H9 (cell line): Measurements from ENCODE around the gene GRK3. TPM values are rescaled to one million over a fixed set of nuclear protein-coding genes. Genes with fewer than 3 reads are reported as not detected.

Experiments
- DNase-seq: peaks from one replicate; pipeline ENCODE4 v3.0.0-alpha.2; 2017
- H2AFZ ChIP-seq: one replicate; pipeline ENCODE4 v1.6.1; 2013; ENCODE audit warnings: mild to moderate bottlenecking, low read length, control low read depth, moderate library complexity
- H2AK5ac ChIP-seq: 2 replicates; pipeline ENCODE4 v1.6.1; 2013; ENCODE audit warnings: low read length, control low read depth, mixed read lengths; ENCODE audit not compliant: insufficient read length
- H2BK120ac ChIP-seq: one replicate; pipeline ENCODE4 v1.6.1; 2013; ENCODE audit warnings: low read depth, mild to moderate bottlenecking, low read length, control low read depth, inconsistent platforms; ENCODE audit not compliant: poor library complexity, severe bottlenecking
- H2BK12ac ChIP-seq: 2 replicates; pipeline ENCODE4 v1.6.1; 2013; ENCODE audit warnings: low read length, control low read depth, mixed read lengths, low read depth; ENCODE audit not compliant: insufficient read length
- H2BK15ac ChIP-seq: 2 replicates; pipeline ENCODE4 v1.6.1; 2013; ENCODE audit warnings: low read depth, low read length, control low read depth
- H2BK20ac ChIP-seq: one replicate; pipeline ENCODE4 v1.6.1; 2013; ENCODE audit warnings: low read depth, mild to moderate bottlenecking, low read length, control low read depth, inconsistent platforms; ENCODE audit not compliant: poor library complexity, severe bottlenecking
- H2BK5ac ChIP-seq: 2 replicates; pipeline ENCODE4 v1.6.1; 2013; ENCODE audit warnings: low read length, control low read depth, mixed read lengths; ENCODE audit not compliant: insufficient read length
- H3K14ac ChIP-seq: 2 replicates; pipeline ENCODE4 v1.6.1; 2013; ENCODE audit warnings: low read length, control low read depth; ENCODE audit not compliant: insufficient read depth
- H3K18ac ChIP-seq: 2 replicates; pipeline ENCODE4 v1.6.1; 2013; ENCODE audit warnings: low read depth, mild to moderate bottlenecking, mixed read lengths, low read length, control low read depth; ENCODE audit not compliant: insufficient read length
- H3K23ac ChIP-seq: 2 replicates; pipeline ENCODE4 v1.6.1; 2013; ENCODE audit warnings: low read length, control low read depth, mixed read lengths, low read depth; ENCODE audit not compliant: insufficient read length
- H3K23me2 ChIP-seq: 2 replicates; pipeline ENCODE4 v1.6.1; 2013; ENCODE audit warnings: low read depth, mild to moderate bottlenecking, mixed read lengths, low read length, control low read depth; ENCODE audit not compliant: insufficient read length, poor library complexity, severe bottlenecking
- H3K27ac ChIP-seq: 2 replicates; pipeline ENCODE4 v1.5.1; 2013; ENCODE audit warnings: low read length, control low read depth, mixed read lengths, low read depth; ENCODE audit not compliant: insufficient read length
- H3K27me3 ChIP-seq: 2 replicates; pipeline ENCODE4 v1.6.1; 2013; ENCODE audit warnings: low read length, control low read depth, inconsistent platforms; ENCODE audit not compliant: insufficient read depth
- H3K4ac ChIP-seq: 2 replicates; pipeline ENCODE4 v1.6.1; 2013; ENCODE audit warnings: low read depth, mild to moderate bottlenecking, control low read depth, inconsistent platforms, low read length, moderate library complexity
- H3K4me1 ChIP-seq: 2 replicates; pipeline ENCODE4 v1.6.1; 2013; ENCODE audit warnings: low read length, control low read depth, inconsistent platforms; ENCODE audit not compliant: insufficient read depth
- H3K4me2 ChIP-seq: 2 replicates; pipeline ENCODE4 v1.6.1; 2013; ENCODE audit warnings: low read length, control low read depth, mixed read lengths; ENCODE audit not compliant: insufficient read length, insufficient read depth
- H3K56ac ChIP-seq: 2 replicates; pipeline ENCODE4 v1.6.1; 2013; ENCODE audit warnings: low read depth, mild to moderate bottlenecking, mixed read lengths, low read length, control low read depth; ENCODE audit not compliant: insufficient read length
- H3K79me1 ChIP-seq: 2 replicates; pipeline ENCODE4 v1.6.1; 2013; ENCODE audit warnings: low read depth, mild to moderate bottlenecking, moderate library complexity, low read length, control low read depth, inconsistent platforms; ENCODE audit not compliant: insufficient read depth, poor library complexity, severe bottlenecking
- H3K79me2 ChIP-seq: 2 replicates; pipeline ENCODE4 v1.6.1; 2013; ENCODE audit warnings: low read length, control low read depth, inconsistent platforms; ENCODE audit not compliant: insufficient read depth
- H3K9ac ChIP-seq: 2 replicates; pipeline ENCODE4 v1.6.1; 2013; ENCODE audit warnings: low read length, control low read depth, mixed read lengths; ENCODE audit not compliant: insufficient read length; ENCODE audit errors: extremely low read depth
- H3K9me3 ChIP-seq: one replicate; pipeline ENCODE4 v1.6.1; 2013; ENCODE audit warnings: low read depth, low read length, inconsistent platforms; ENCODE audit not compliant: control insufficient read depth
- H3T11ph ChIP-seq: one replicate; pipeline ENCODE4 v1.6.1; 2013; ENCODE audit warnings: mild to moderate bottlenecking, low read length, control low read depth, inconsistent platforms
- H4K20me1 ChIP-seq: one replicate; pipeline ENCODE4 v1.6.1; 2013; ENCODE audit not compliant: control insufficient read depth, insufficient read length, insufficient read depth
- H4K5ac ChIP-seq: 2 replicates; pipeline ENCODE4 v1.6.1; 2013; ENCODE audit warnings: low read depth, mild to moderate bottlenecking, mixed read lengths, low read length, control low read depth; ENCODE audit not compliant: insufficient read length
- H4K8ac ChIP-seq: replicated peaks from 2 replicates; pipeline ENCODE4 v1.6.1; 2013; ENCODE audit warnings: low read length, control low read depth, mixed read lengths, low read depth; ENCODE audit not compliant: insufficient read length
- H4K91ac ChIP-seq: 2 replicates; pipeline ENCODE4 v1.6.1; 2013; ENCODE audit warnings: low read depth, mild to moderate bottlenecking, moderate library complexity, mixed read lengths, low read length, control low read depth; ENCODE audit not compliant: insufficient read length
- H3K27ac Mint-ChIP-seq, 3 experiments: 2 replicates in 2 of 3; 3 replicates in 1 of 3; pipeline ENCODE4 v1.8.0; 2020 to 2021; ENCODE audit warnings: mixed read lengths in 3 of 3, mild to moderate bottlenecking in 1 of 3, moderate library complexity in 1 of 3
- H3K27me3 Mint-ChIP-seq: 2 replicates; pipeline ENCODE4 v1.8.0; 2021; ENCODE audit warnings: low read depth, mild to moderate bottlenecking, moderate library complexity, mixed read lengths
- H3K36me3 Mint-ChIP-seq, 3 experiments: 2 replicates in 2 of 3; 3 replicates in 1 of 3; pipeline ENCODE4 v1.8.0; 2020 to 2021; ENCODE audit warnings: low read depth in 3 of 3, mixed read lengths in 3 of 3; ENCODE audit not compliant: insufficient read depth in 1 of 3
- H3K4me1 Mint-ChIP-seq, 2 experiments: 2 replicates each; pipeline ENCODE4 v1.8.0; 2020; ENCODE audit warnings: mixed read lengths in 2 of 2
- H3K4me3 Mint-ChIP-seq, 2 experiments: 2 replicates in 1 of 2; 3 replicates in 1 of 2; pipeline ENCODE4 v1.8.0; 2020 to 2021; ENCODE audit warnings: mild to moderate bottlenecking in 2 of 2, mixed read lengths in 2 of 2, moderate library complexity in 1 of 2
- H3K9me3 Mint-ChIP-seq, 2 experiments: 2 replicates in 1 of 2; 3 replicates in 1 of 2; pipeline ENCODE4 v1.8.0; 2020; ENCODE audit warnings: mild to moderate bottlenecking in 2 of 2, mixed read lengths in 2 of 2, moderate library complexity in 1 of 2
- WGBS: extraction: QIAGEN DNeasy Blood & Tissue Kit; methylation state at CpG from one replicate; pipeline ENCODE4 v1.1.7; 2013; ENCODE audit warnings: missing lambda C conversion rate, low lambda C conversion rate, mixed read lengths; ENCODE audit not compliant: insufficient read length; ENCODE audit errors: extremely low coverage; 5-methylcytosine and 5-hydroxymethylcytosine counted together
- total RNA-seq: library from RNA; stranded (reverse); gene quantifications from 2 replicates; pipeline ENCODE4 v1.2.1, GENCODE V29; 2021
- TF ChIP-seq, protein P1 (sequence below): fragments of 200-600 bp; sonication (generic); conservative IDR thresholded peaks from 3 replicates; pipeline ENCODE4 v1.8.0; 2021; ENCODE audit warnings: antibody characterized with exemption, mild to moderate bottlenecking

The GRK3 gene
- total RNA-seq, 1 experiment from 2014 or later = 23.9 TPM

DNA sequence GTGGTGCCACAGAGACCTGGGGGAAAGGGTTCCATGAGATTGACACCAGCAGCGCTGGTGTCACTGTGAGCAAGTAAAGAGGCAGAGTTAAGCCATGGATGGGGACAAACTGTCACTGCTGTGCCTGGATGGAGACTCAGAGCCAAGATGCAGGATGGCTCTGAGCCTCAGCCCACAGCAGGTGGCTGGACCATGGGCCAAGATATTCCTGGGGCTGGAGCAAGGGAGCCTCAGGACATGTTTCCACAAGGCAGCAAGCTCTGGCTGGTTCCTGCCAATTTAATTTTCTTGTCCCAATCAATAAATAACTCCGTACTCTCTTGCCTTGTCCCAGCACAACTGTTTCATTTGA lies 200.5 kb downstream of the GRK3 start:
- no peaks in the 10 kb centered on the region for H3K36me3 Mint-ChIP-seq
- WGBS = no CpG with 5 or more reads among the region's 2 CpGs
- H2AK5ac ChIP-seq = no peak overlapping the region

More for the DNA sequence above, 200.5 kb downstream of the GRK3 start:
- no peak overlapping the region for H3K4me2 ChIP-seq
- no peak overlapping the region for H3K27ac Mint-ChIP-seq
- H2BK5ac ChIP-seq = no peak overlapping the region
- no peak overlapping the region for H3K4me3 Mint-ChIP-seq
- no peak overlapping the region for H3K18ac ChIP-seq
- no peaks in the 10 kb centered on the region for H3K79me2 ChIP-seq
- H2AFZ ChIP-seq = no peak overlapping the region
- no peak overlapping the region for H3K23ac ChIP-seq
- no peaks in the 10 kb centered on the region for H4K20me1 ChIP-seq
- DNase-seq = no peak
- no peak overlapping the region for H4K8ac ChIP-seq
- no peak overlapping the region for H3T11ph ChIP-seq
- no peaks in the 10 kb centered on the region for H3K79me1 ChIP-seq
- H2BK120ac ChIP-seq = no peak overlapping the region
- no peaks in the 10 kb centered on the region for H3K27me3 ChIP-seq
- H3K56ac ChIP-seq = no peak overlapping the region
- H3K9ac ChIP-seq = no peak overlapping the region
- no peak overlapping the region for H4K91ac ChIP-seq
- no peak overlapping the region for H4K5ac ChIP-seq
- no peak overlapping the region for H3K27ac ChIP-seq
- H3K4ac ChIP-seq = no peak overlapping the region
- H3K23me2 ChIP-seq = no peaks in the 10 kb centered on the region
- H3K4me1 Mint-ChIP-seq = peaks cover 0 to 4% of the 10 kb centered on the region in 2 experiments; a peak in 3 of 4 replicates
- no peaks in the 10 kb centered on the region for H3K4me1 ChIP-seq
- H3K27me3 Mint-ChIP-seq = peaks cover 16% of the 10 kb centered on the region
- no peaks in the 10 kb centered on the region for H3K9me3 ChIP-seq
- H3K14ac ChIP-seq = no peak overlapping the region; the same call in 1 of the 2 replicates
- peaks cover 7 to 8% of the 10 kb centered on the region in 2 experiments; a peak in 4 of 5 replicates for H3K9me3 Mint-ChIP-seq
- H2BK15ac ChIP-seq = no peak overlapping the region
- TF ChIP-seq, protein P1, sequence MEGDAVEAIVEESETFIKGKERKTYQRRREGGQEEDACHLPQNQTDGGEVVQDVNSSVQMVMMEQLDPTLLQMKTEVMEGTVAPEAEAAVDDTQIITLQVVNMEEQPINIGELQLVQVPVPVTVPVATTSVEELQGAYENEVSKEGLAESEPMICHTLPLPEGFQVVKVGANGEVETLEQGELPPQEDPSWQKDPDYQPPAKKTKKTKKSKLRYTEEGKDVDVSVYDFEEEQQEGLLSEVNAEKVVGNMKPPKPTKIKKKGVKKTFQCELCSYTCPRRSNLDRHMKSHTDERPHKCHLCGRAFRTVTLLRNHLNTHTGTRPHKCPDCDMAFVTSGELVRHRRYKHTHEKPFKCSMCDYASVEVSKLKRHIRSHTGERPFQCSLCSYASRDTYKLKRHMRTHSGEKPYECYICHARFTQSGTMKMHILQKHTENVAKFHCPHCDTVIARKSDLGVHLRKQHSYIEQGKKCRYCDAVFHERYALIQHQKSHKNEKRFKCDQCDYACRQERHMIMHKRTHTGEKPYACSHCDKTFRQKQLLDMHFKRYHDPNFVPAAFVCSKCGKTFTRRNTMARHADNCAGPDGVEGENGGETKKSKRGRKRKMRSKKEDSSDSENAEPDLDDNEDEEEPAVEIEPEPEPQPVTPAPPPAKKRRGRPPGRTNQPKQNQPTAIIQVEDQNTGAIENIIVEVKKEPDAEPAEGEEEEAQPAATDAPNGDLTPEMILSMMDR = no peak
- H2BK20ac ChIP-seq = no peak overlapping the region
- H2BK12ac ChIP-seq = no peak overlapping the region
